Middle frontal gyrus (tissue), 1 donor: ENCODE measurements around the gene CROCC2.

ENCODE experiments used
- DNase-seq: peaks from one replicate; pipeline ENCODE4 v3.0.0-alpha.2; 2015; ENCODE audit warnings: low spot score; ENCODE audit errors: extremely low spot score

The CROCC2 gene

DNA sequence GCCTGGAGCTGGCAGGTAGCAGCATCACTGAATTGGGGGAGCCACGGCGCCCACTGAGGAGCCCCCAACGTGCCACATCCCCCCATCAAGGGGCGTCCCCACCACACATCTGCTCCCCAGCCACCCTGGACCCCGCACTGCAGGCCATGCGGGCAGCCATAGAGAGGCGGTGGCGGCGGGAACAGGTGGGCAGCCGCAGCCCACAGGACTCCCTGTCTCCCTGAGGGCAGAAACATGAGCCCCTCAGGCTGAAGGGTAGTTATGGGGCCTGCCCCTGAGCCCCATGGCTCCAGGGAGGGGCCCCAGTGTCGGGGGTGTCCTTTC is 26.6 kb downstream of the CROCC2 start:
- DNase-seq, result no peak

GRCh38 chr2:240933048-240933965 is 27.2 kb downstream of the CROCC2 start:
- no peak for DNase-seq

- DNase-seq, result no peak
Observed at GRCh38 chr2:240933966-240934700, 28.0 kb downstream of the CROCC2 start.

- DNase-seq, result no peak
Observed at GRCh38 chr2:240934701-240935102, 28.6 kb downstream of the CROCC2 start.

DNA sequence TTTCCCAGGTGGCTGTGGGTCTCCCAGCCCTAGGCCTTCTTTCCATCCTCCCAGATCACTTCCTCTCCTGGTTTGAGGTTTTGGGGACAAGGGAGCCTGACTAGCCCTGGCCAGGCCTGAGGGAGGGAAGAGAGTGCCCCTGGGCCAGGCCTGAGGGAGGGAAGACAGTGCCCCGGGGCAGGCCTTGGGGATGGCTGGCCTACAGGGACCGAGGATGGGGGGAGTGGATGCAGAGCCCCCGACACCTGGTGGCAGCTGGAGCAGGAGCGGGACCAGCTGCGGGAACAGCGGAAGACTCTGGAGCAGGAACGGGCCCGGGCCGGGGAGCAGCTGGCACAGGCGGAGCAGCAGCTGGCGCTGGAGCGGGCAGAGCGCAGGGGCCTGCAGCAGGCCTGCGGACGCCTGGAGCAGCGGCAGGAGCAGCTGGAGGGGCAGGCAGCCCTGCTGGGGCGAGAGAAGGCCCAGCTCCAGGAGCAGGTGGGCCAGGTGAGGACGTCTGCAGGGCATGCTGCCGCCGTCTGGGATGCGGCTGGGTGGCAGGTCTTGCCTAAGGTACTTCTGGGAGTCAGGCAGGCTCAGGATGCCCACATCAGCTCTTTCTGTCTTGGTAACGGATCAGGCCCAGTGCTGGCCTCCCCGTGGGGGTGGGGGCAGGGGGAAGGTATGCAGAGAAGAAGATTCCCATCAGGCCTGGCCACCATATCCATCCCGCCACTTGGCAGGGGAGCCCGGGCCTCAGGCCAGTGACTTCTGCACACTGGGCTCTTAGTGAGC is 29.2 kb downstream of the CROCC2 start:
- no peak for DNase-seq

DNA sequence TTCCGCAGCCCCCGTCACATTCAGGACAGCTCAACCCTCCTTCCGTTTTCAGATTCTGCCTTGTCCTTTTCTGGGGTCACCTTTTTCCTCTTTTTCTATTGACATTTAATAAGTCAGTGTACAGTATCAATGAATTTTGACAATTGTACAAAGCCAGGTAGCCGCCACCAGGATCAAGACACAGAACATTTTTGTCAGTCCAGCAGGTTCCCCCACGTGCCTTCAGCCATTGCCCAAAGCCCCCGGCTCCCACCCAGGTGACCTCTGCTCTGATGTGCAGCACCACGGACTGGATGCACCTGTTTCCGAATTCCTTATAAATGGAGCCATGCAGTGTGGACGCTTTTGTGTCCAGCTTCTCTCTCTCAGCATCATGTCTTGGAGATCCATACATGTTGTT is 30.0 kb downstream of the CROCC2 start:
- DNase-seq, result no peak

DNA sequence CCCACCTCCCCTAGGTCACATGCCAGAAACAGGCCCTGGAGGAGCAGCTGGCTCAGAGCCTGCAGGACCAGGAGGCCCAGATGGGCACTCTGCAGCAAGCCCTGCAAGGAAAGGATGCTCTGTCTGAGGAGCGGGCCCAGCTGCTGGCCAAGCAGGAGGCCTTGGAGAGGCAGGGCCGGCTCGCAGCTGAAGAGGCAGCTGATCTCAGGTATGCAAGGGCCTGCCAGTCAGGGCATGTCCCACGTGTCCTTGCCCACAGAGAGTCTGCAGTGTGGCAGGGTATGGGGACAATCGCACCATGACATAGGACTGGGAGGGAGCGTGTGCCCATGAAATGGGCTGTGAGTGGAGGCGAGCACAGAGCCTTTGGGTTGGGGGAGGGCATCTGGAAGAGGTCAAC is 39.9 kb downstream of the CROCC2 start:
- no peak for DNase-seq

GRCh38 chr2:240946654-240947053 is 40.5 kb downstream of the CROCC2 start:
- no peak for DNase-seq

DNA sequence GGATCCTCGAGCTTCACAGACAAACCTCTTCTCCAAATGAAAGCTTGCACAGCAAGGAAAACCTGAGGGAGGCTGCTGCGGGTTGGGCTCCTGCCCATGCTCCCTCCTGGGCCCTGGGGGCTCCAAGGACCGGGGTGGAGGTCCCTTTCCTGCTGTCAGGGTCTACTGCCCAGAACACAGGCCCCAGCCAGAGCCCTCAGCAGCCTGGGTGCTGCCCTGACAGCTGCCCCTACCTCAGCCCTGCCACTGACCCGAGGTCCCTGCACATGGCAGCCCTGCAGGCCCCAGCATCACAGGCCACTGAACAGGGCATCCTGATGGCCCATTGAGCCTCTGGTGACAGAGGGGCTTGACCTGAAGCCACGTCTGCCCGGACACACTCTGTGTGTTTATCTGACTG is 41.0 kb downstream of the CROCC2 start:
- no peak for DNase-seq

- no peak for DNase-seq
Observed at GRCh38 chr2:240947607-240948006, 41.5 kb downstream of the CROCC2 start.

DNA sequence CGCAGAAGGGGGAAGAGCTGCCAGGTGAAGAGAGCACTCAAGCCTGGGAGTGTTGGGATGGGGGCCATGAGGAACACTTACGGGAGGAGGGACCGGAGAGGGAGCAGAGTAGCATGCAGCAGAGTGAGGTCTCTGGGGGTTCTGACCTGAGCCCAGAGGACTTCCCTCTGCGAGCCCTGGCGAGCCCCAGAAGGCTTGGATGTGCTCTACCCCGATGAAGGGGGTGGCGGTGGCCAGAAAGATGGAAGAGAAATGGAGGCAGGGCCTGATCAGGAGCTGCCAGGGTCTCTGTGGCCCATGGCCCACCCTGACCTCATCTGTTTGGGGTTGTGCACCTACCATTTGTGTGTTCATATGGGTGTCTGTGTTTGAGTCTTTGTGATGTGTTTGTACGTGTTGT is 42.0 kb downstream of the CROCC2 start:
- no peak for DNase-seq

- no peak for DNase-seq
Observed at GRCh38 chr2:240948905-240949790, 43.0 kb downstream of the CROCC2 start.

DNA sequence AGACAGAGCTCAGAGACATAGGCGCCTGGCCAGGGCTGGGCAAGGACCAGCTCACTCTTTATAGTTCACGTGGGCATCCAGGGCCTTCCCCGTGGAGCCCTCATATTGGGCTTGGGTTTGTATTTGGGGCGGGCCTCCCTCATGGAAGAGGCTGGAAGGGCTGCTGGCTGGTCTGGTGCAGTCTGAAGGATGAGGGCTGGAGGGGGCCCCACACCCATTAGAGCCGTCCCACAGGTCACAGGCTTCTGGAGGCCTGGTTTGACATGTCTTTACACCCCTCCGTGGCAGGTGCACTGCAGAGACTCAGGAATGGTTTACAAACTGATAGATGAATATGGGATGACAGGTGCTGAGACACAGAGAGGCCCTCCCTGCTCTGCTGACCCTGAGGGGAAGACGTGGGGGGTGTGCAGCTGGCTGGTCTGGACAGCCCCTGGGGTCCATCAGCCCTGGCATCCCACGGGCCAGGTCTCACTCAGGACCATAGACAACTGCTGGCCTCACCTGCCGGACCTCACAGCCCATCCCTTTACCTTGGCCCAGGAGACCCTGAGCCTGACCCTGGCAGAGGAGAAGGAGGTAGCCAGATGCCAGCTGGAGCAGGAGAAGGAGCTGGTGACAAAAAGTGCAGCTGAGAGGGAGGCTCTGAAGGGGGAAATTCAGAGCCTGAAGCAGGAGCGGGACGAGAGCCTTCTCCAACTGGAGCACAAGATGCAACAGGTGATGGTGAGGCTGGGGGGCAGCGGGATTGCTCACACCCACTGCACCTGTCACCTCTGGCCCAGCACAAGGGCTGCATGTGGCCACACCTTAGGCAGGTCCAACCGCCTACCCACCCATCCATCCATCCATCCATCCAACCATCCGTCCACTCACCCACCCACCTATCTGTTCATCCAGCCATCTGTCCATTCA is 43.9 kb downstream of the CROCC2 start:
- DNase-seq, result no peak

DNA sequence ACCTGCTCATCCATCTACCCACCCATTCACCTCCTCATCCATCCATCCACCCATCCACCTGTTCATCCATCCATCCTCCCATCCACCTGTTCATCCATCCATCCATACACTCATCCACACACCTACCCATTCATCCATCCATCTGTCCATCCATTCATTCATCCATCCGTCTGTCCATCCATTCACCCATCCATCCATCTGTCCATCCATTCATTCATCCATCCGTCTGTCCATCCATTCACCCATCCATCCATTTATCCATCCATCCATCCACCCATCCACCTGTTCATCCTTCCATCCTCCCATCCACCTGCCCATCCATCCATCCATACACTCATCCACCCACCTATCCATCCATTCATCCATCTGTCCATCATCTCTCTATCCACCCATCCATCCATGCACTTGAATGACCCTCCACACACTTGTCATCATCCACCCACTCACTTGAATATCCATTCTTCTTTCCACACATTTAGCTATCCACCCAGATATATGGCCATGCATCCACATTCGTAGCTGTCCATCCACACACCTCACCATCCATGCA is 45.0 kb downstream of the CROCC2 start:
- DNase-seq, result no peak

DNA sequence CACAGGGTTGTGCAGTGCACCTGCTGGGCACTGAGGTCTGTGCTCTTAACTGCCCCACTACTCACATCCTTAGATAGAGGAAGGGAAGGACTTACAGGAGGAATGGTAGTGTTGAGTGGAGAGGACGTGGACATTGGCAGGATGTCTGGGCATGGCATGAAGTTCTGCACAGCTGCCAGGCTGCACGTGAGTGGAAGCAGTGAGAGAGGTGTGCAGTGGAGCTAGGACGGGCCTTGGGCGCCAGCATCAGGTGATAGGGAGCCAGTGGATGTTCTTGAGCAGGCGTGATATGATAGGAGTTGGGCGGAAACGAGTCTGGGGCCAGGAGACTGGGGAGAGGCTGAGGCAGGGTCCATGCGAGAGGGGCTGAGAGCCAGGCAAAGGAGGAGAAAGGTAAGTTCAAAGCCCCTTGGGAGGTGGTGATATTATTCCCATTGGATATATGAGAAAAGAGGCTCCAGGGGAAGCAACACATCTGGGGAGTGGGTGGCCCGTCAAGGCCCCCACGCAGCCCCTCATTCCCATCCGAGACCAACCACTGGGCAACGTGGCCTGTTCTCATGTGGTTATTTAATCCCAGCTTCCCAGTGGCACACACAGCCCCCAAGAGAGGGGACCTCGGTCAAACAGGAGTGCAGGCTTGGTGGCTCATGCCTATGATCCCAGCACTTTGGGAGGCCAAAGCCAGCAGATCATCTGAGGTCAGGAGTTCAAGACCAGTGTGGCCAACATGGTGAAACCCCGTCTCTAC is 46.5 kb downstream of the CROCC2 start:
- DNase-seq, result no peak

DNA sequence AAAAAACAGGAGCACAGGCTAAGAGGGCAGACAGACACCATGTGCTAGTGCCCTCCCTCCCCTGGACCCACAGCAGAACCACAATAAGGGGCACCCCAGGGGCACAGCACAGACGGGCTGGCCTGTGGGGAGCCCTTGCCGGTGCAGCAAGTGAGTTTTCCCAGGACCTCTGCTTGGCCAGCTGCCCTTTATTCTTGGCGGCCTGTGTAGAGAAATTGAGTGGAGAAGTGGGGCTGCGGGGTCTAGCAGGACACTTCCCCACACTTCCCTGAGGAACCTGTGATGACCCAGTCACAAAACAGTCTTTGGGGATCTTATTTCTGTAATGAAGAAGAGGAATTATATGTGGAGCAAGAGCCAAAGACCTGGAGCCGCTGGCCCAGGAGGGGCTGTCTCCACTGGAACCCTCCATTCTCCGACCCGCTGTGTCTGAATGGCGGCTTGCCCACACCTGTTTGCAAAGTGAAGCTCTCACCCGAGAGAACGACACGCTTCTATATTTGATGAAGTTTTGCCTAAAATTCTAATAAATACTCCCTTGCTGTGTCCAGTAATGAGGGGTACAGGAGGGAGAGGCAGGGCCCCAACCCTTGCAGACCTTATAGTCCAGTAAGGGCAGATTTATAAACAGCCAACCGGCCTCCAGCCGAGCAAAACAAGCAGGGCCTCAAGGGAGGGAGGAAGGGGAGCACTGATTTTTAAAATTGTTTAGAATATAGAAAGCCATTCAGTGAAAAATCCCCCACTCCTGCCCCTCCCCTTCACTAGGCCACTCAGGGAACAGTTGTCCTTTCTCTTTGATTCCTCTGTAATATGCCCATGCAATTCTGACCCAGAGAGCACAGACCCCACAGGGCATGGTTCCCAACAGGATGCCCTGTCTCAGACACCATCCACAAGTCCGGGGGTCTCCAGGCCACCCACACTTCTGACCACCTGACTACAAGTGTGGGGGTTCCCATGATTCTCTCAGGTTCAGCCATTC is 47.6 kb downstream of the CROCC2 start:
- no peak for DNase-seq

GRCh38 chr2:240954436-240955305 is 48.5 kb downstream of the CROCC2 start:
- DNase-seq, result no peak
